Stimulated activated CD8-positive, alpha-beta memory T cell treated with anti-CD3 and anti-CD28 coated beads, Interleukin-12 subunit alpha, Interleukin-12 subunit beta, amount 100 ng/mL, for 24 hours (primary cell): ENCODE measurements around the gene ZNF532.

Experiments used
- DNase-seq: peaks from one replicate; pipeline ENCODE4 v3.0.0-alpha.2; 2020; ENCODE audit errors: extremely low read depth

ZNF532 gene

DNA sequence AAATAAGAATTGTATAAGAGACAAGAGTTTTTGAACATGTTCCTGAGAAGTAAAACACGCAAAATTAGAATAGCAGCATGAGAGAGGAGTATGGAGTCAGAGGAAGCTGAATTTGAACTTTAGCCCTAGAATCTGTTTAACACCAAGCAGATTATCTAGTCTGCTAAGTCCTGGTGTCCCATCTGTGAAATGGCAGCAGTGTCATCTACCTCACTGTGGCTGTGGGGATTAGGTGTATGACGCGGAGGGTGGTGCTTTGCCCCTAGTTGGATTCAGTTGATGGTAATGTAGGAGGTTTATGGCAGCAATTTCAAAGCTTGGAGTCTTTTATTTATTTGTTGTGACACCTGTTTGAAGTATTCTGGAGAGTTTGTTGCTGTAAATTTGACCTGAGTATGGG lies 79.2 kb downstream of the ZNF532 start:
- no peak for DNase-seq

DNA sequence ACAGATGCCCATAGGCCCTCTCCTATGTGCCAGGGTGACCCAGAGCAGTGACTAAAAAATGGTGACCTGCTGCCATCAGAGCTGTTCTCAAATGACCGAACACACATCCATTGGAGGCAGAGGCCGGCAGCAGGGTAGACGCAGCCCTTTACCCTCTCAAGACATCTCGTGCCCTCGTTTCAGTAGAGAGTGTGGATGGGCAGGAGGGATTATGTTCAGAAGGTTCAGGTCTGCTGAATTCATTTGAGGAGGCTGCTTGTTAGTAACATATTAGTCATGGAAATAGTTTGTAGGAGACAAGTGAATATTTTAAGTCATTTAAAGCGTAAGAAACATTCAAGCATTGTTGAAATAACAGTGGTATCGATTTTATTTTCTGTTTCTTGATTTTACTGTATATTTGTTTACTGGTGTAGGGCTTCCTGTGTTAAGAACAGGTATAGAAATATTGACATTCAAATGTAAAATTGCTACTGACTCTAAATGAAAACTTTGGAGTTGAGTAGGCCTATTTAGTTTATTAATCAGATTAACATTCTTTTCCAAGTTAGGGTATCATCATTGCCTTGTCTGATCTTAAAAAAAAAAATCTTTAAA lies 82.6 kb downstream of the ZNF532 start:
- DNase-seq = no peak

DNA sequence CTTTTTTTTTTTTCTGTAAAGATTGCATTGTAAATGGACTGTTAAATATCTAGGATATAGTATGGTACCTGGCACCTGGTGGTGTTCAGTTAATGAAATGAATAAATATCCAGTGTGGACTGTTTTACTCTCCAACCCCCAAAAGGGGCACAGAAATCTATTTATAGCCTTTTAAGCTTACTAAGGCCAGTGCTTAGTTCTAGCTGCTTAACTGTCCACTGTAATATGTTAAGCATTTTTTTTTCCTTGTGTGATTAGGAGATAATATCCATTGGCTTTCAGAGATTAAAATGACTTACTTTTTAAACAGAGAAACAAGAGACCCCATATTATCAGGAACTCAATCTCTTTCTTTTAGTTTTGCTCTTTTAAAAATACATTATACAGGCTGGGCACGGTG lies 84.4 kb downstream of the ZNF532 start:
- no peak for DNase-seq

GRCh38 chr18:58951986-58952702 lies 87.5 kb downstream of the ZNF532 start:
- no peak for DNase-seq

GRCh38 chr18:58952858-58953257 lies 88.2 kb downstream of the ZNF532 start:
- DNase-seq = no peak

- no peak for DNase-seq
These were observed 89.0 kb downstream of the ZNF532 start for GRCh38 chr18:58953627-58954026.

- DNase-seq = no peak
These were observed 90.3 kb downstream of the ZNF532 start for GRCh38 chr18:58955001-58955400.

DNA sequence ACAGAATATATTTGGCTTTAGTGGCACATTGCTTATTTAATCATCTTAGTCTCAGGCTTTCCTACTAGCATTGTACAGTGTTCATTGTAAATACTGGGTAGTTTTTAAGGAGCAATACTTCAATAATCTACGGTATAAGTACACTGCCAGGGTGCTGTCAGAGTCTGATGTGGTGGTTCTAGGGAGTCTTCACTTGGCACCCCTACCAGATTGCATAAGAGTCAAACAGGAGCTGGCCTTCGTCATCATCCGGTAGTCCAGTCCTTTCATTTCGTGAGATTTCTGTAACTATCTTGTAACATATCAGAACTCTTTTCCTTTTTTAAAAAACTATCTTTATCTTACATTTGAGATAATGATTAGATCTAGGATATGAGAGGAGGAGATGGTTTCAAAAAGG lies 91.1 kb downstream of the ZNF532 start:
- no peak for DNase-seq

GRCh38 chr18:58958628-58959027 lies 94.0 kb downstream of the ZNF532 start:
- DNase-seq = no peak

- no peak for DNase-seq
These were observed 95.8 kb downstream of the ZNF532 start for GRCh38 chr18:58960508-58960907.

DNA sequence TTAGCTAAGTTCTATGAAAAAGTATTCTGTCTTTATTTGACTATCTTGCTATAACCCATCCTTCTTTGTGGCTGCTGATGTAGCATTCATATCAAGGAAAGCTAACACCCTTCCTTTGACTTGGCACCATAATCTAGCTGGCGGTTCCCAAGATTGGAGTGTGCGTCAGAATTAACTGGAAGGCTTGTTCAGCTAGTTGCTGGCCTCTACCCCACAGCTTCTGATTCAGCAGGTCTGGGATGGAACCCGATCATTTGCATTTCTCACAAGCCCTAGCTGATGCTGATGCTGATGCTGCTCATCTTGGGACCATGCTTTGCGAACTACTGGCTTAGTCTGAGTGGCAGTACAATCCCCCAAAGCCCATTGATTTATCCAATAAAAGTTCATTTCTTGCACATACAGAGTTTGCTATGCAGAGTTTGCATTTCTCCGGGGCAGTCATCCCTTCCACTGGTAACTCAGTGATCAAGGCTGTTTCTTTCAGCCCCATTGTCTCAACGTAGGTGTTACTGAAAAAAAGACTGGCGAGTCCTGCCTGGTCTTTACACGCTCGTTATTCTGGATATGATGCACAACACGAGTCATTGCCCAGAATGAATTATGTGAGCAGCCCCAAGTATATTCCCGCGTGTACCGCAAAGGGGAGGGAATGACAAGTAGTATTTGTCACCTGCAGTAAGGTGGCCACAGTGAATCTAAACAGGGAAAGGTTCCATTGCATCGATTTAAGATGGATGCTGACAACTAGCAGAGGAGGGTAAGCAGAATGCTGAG lies 96.5 kb downstream of the ZNF532 start:
- DNase-seq = no peak

DNA sequence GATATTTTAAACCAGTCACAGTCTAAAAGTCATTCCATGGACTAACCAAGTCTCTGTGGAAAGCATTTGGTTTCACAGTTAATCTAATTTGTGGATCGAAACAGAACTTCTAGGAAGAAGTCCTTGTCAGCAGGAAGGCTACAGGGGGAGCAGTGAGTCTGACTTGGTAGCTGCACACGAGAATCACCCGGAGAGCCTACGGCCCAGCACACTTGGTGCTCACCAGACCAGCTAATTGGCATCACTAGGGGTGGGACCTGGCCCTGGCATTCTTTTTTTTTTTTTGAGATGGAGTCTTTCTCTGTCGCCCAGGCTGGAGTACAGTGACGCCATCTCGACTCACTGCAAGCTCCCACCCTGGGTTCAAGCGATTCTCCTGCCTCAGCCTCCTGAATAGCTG lies 97.7 kb downstream of the ZNF532 start:
- DNase-seq = no peak

DNA sequence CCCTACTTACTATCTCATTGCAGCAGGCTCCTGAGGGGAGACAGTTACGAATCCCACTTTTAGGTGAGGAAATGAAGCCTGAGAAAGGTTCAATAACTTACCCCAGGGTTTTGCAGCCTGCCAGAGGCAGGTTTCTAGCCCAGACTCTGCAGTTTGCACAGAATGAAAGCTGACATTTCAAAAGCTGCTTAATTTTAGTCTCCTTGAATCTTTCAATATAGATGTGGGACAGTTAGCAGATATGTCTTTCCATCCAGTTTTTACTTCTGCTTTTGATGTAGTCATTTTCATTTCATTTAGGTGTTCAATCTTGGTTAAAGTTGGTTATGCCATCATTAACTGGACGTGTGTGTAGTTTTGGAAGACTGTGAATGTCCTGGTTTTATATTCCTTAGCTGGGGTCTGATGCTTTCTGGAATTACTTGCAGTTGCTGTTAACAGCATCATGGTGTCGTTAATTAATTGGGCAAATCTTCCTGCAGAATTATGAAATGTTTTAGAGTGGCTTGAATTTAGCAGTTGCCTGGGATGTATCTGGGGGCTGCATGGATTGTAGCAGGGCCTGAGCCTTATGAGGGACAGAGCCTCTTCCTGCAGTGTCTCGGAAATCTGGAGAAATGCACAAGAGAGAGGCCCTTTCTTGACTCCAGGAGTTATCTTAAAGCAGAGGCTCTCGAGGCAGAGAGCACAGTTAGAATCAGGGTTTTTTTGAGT lies 100.8 kb downstream of the ZNF532 start:
- no peak for DNase-seq

- no peak for DNase-seq
These were observed 101.5 kb downstream of the ZNF532 start for GRCh38 chr18:58966005-58966677.

DNA sequence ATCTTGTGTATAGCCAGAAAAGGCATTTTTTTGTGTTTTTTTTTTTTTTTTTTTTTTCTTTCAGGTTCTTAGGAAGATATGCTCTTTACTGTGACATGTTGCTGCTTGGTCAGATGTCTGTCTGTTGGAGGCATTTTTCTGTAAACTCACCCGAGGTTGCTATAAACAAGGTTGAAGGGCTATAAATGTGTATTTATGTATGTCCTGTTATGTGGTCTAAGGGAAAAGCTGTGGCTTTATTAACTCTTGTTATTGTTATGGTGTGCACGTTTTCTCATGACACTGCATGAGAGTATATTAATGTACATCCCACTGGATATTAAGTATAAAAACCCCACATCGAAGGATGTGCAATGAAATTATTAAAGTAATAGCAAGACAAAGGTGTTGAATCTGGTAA lies 102.0 kb downstream of the ZNF532 start:
- DNase-seq = no peak

- no peak for DNase-seq
These were observed 103.1 kb downstream of the ZNF532 start for GRCh38 chr18:58967751-58968254.

GRCh38 chr18:58970943-58971790 lies 106.5 kb downstream of the ZNF532 start:
- no peak for DNase-seq

- no peak for DNase-seq
These were observed 110.6 kb downstream of the ZNF532 start for GRCh38 chr18:58975296-58975695.

- DNase-seq = no peak
These were observed 111.1 kb downstream of the ZNF532 start for GRCh38 chr18:58975781-58976180.

GRCh38 chr18:58977223-58977622 lies 112.5 kb downstream of the ZNF532 start:
- no peak for DNase-seq

DNA sequence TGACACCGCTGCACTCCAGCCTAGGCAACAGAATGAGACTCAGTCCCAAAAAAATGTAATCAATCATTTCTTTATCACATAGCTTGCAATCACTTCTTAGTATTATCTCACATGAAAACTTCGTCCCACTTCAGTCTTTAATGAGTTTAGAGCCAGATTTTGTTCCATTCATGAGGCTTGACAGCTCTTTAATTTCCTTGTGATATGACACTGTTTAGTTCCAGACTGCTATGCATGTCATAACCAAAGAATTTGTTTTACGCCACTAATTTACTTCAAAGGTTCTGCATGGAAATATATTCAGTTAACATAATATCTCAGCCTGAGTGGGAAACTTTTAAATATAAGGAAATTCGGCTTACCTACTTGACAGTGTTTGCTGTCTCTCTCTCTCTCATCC lies 113.1 kb downstream of the ZNF532 start:
- DNase-seq = no peak
